K562 (cell line): ENCODE measurements around the gene ZNF219. TPM values are rescaled to one million over a fixed set of nuclear protein-coding genes. Genes with fewer than 3 reads are reported as not detected.

ENCODE experiments used
- BHLHE40 ChIP-seq: IDR thresholded peaks from 2 replicates; pipeline ENCODE4 v1.6.1; 2011; ENCODE audit warnings: low read length, improper control_type of control experiment
- BRD9 ChIP-seq: fragments of 450-650 bp; IDR thresholded peaks from 2 replicates; pipeline ENCODE4 v1.6.1; 2018; ENCODE audit warnings: low read depth; ENCODE audit not compliant: partially characterized antibody
- CBFA2T3 ChIP-seq: fragments of 450-650 bp; IDR thresholded peaks from 2 replicates; pipeline ENCODE4 v1.6.1; 2017
- CCAR2 ChIP-seq: fragments of 200-400 bp; formaldehyde crosslinking; IDR thresholded peaks from 2 replicates; pipeline ENCODE4 v1.6.1; 2017; ENCODE audit warnings: mild to moderate bottlenecking, low read depth, low read length
- ETS2 ChIP-seq: IDR thresholded peaks from 2 replicates; pipeline ENCODE4 v1.6.1; 2016; ENCODE audit warnings: borderline replicate concordance, missing genetic modification characterization, mild to moderate bottlenecking, moderate library complexity, missing compliant biosample characterization; ENCODE audit not compliant: poor library complexity, severe bottlenecking
- FOXJ2 ChIP-seq: fragments of 200-800 bp; sonication (Bioruptor generic); IDR thresholded peaks from 2 replicates; pipeline ENCODE4 v1.6.1; 2016; ENCODE audit warnings: missing genetic modification characterization, missing compliant biosample characterization
- GATAD2B ChIP-seq: fragments of 450-650 bp; IDR thresholded peaks from 2 replicates; pipeline ENCODE4 v1.6.1; 2017; ENCODE audit warnings: mild to moderate bottlenecking, borderline replicate concordance
- HDGF ChIP-seq: fragments of 450-650 bp; IDR thresholded peaks from 2 replicates; pipeline ENCODE4 v1.6.1; 2016
- NR2C1 ChIP-seq, 2 experiments: fragments of 450-650 bp; IDR thresholded peaks; 2 replicates each; pipeline ENCODE4 v1.6.1; 2017; ENCODE audit warnings: mild to moderate bottlenecking in 2 of 2, antibody characterized with exemption in 1 of 2, inconsistent platforms in 1 of 2, missing compliant biosample characterization in 1 of 2, missing genetic modification characterization in 1 of 2
- PPARD ChIP-seq: fragments of 250-450 bp; sonication (Bioruptor Pico); IDR thresholded peaks from 2 replicates; pipeline ENCODE4 v1.8.0; 2022; ENCODE audit warnings: inconsistent platforms, mild to moderate bottlenecking, moderate library complexity
- PTTG1 ChIP-seq: fragments of 450-650 bp; IDR thresholded peaks from 2 replicates; pipeline ENCODE4 v1.6.1; 2016; ENCODE audit warnings: low read depth, mild to moderate bottlenecking, missing genetic modification characterization, missing compliant biosample characterization
- SIX5 ChIP-seq, 2 experiments: IDR thresholded peaks; 2 replicates each; pipeline ENCODE4 v1.6.1; 2011; ENCODE audit warnings: low read length in 2 of 2, borderline replicate concordance in 1 of 2, low read depth in 1 of 2, mild to moderate bottlenecking in 1 of 2, moderate library complexity in 1 of 2; ENCODE audit not compliant: insufficient read depth in 1 of 2
- SMARCB1 ChIP-seq: IDR thresholded peaks from 2 replicates; pipeline ENCODE4 v1.6.1; 2011; ENCODE audit warnings: improper control_type of control experiment, low read depth; ENCODE audit not compliant: insufficient read length
- SP2 ChIP-seq: IDR thresholded peaks from 2 replicates; pipeline ENCODE4 v1.6.1; 2011; ENCODE audit warnings: mild to moderate bottlenecking, low read depth, low read length, moderate library complexity; ENCODE audit not compliant: poor library complexity, severe bottlenecking; ENCODE audit errors: extremely low read depth
- TEAD2 ChIP-seq: fragments of 450-650 bp; IDR thresholded peaks from 2 replicates; pipeline ENCODE4 v1.6.1; 2016; ENCODE audit warnings: missing genetic modification characterization, control low read depth, missing compliant biosample characterization
- ZBTB12 ChIP-seq: fragments of 250-450 bp; sonication (Bioruptor Pico); IDR thresholded peaks from 2 replicates; pipeline ENCODE4 v1.4.0; 2020
- ZNF324 ChIP-seq: fragments of 250-450 bp; sonication (Bioruptor Pico); IDR thresholded peaks from 2 replicates; pipeline ENCODE4 v1.4.0; 2020; ENCODE audit warnings: mild to moderate bottlenecking
- ZNF75A ChIP-seq: fragments of 450-650 bp; formaldehyde crosslinking; IDR thresholded peaks from 2 replicates; pipeline ENCODE4 v1.4.0; 2020; ENCODE audit warnings: mild to moderate bottlenecking
- polyA plus RNA-seq, 8 experiments: library from polyadenylated mRNA; depleted of rRNA in 4 of 8; stranded (reverse) in 5 of 8; unstranded in 3 of 8; fragments of >200 nt; fragmentation: Nextera tagmentation in 2 of 8; fragmentation: Illumina TruSeq in 1 of 8; extraction: Ambion mirVana in 2 of 8; extraction: Trizol in 1 of 8; gene quantifications; 2 replicates each; pipeline versions ENCODE4 v1.2.1 to v1.2.3, GENCODE V29; 2011 to 2014; ENCODE audit warnings: inconsistent platforms in 1 of 8, missing spikeins in 1 of 8
- total RNA-seq, 7 experiments: library from RNA; depleted of rRNA in 6 of 7; stranded (reverse); fragments of >200 nt in 6 of 7; fragmentation: Illumina TruSeq in 2 of 7; extraction: Trizol in 2 of 7; gene quantifications; 2 replicates each; pipeline versions ENCODE4 v1.2.1 to v1.2.3, GENCODE V29; 2011 to 2021; ENCODE audit warnings: low replicate concordance in 1 of 7
- TF ChIP-seq, protein P1 (sequence below): fragments of 450-650 bp; IDR thresholded peaks from 2 replicates; pipeline ENCODE4 v1.7.0; 2016; ENCODE audit warnings: borderline replicate concordance
- TF ChIP-seq, protein P2 (sequence below): fragments of 450-650 bp; formaldehyde crosslinking; IDR thresholded peaks from 2 replicates; pipeline ENCODE4 v1.4.0; 2022; ENCODE audit warnings: missing genetic modification characterization
- TF ChIP-seq, protein P3 (sequence below): IDR thresholded peaks from 2 replicates; pipeline ENCODE4 v1.6.1; 2014; ENCODE audit warnings: antibody characterized with exemption
- TF ChIP-seq, protein P4 (sequence below), 2 experiments: fragments of 450-650 bp; IDR thresholded peaks; 2 replicates each; pipeline ENCODE4 v1.6.1; 2016
- TF ChIP-seq, protein P5 (sequence below): sonication (generic); formaldehyde crosslinking; IDR thresholded peaks from 2 replicates; pipeline ENCODE4 v1.9.0; 2022; ENCODE audit warnings: mild to moderate bottlenecking, missing genetic modification reagents

ZNF219 gene
- total and polyA plus RNA-seq, 9 of the 15 experiments (the other 6 are each of a cell fraction or from before 2014, with no cell fraction given) = 0.29 to 10.6 (median 2.8) TPM

GRCh38 chr14:21103411-21103709, 4.9 kb upstream of the ZNF219 start (continued):
- peak; percentile 45; the same call in 1 of the 2 replicates for TF ChIP-seq HDGF
- no peak for TF ChIP-seq BRD9
- no peak for TF ChIP-seq CBFA2T3
- TF ChIP-seq, protein P1, sequence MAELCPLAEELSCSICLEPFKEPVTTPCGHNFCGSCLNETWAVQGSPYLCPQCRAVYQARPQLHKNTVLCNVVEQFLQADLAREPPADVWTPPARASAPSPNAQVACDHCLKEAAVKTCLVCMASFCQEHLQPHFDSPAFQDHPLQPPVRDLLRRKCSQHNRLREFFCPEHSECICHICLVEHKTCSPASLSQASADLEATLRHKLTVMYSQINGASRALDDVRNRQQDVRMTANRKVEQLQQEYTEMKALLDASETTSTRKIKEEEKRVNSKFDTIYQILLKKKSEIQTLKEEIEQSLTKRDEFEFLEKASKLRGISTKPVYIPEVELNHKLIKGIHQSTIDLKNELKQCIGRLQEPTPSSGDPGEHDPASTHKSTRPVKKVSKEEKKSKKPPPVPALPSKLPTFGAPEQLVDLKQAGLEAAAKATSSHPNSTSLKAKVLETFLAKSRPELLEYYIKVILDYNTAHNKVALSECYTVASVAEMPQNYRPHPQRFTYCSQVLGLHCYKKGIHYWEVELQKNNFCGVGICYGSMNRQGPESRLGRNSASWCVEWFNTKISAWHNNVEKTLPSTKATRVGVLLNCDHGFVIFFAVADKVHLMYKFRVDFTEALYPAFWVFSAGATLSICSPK = no peak
- TF ChIP-seq, protein P2, sequence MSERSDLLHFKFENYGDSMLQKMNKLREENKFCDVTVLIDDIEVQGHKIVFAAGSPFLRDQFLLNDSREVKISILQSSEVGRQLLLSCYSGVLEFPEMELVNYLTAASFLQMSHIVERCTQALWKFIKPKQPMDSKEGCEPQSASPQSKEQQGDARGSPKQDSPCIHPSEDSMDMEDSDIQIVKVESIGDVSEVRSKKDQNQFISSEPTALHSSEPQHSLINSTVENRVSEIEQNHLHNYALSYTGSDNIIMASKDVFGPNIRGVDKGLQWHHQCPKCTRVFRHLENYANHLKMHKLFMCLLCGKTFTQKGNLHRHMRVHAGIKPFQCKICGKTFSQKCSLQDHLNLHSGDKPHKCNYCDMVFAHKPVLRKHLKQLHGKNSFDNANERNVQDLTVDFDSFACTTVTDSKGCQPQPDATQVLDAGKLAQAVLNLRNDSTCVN (CRISPR knock-in tag) = 0 out of 2 replicates have a peak, but pooled peaks have one; percentile 13
- no peak for TF ChIP-seq PPARD (CRISPR knock-in tag)
- no peak for TF ChIP-seq CCAR2
- TF ChIP-seq, protein P3, sequence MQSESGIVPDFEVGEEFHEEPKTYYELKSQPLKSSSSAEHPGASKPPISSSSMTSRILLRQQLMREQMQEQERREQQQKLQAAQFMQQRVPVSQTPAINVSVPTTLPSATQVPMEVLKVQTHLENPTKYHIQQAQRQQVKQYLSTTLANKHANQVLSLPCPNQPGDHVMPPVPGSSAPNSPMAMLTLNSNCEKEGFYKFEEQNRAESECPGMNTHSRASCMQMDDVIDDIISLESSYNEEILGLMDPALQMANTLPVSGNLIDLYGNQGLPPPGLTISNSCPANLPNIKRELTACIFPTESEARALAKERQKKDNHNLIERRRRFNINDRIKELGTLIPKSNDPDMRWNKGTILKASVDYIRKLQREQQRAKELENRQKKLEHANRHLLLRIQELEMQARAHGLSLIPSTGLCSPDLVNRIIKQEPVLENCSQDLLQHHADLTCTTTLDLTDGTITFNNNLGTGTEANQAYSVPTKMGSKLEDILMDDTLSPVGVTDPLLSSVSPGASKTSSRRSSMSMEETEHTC = peak; percentile 70
- TF ChIP-seq, protein P4, sequence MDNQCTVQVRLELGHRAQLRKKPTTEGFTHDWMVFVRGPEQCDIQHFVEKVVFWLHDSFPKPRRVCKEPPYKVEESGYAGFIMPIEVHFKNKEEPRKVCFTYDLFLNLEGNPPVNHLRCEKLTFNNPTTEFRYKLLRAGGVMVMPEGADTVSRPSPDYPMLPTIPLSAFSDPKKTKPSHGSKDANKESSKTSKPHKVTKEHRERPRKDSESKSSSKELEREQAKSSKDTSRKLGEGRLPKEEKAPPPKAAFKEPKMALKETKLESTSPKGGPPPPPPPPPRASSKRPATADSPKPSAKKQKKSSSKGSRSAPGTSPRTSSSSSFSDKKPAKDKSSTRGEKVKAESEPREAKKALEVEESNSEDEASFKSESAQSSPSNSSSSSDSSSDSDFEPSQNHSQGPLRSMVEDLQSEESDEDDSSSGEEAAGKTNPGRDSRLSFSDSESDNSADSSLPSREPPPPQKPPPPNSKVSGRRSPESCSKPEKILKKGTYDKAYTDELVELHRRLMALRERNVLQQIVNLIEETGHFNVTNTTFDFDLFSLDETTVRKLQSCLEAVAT (IDR thresholded peaks at IDR 0.05) = no peak
- no peak for TF ChIP-seq ZNF324 (CRISPR knock-in tag)
- TF ChIP-seq TEAD2 = no peak
- TF ChIP-seq ETS2 (tag) = no peak
- TF ChIP-seq PTTG1 (tag) = no peak
- no peak for TF ChIP-seq ZNF75A (CRISPR knock-in tag)
- no peak for TF ChIP-seq NR2C1 (IDR thresholded peaks at IDR 0.05)
- peak; percentile 88 for TF ChIP-seq NR2C1 (tag; IDR thresholded peaks at IDR 0.05)
- no peak; the same call in none of the 2 replicates for TF ChIP-seq BHLHE40
- no peak for TF ChIP-seq SMARCB1
- TF ChIP-seq SP2 = no peak
- TF ChIP-seq, protein P5, sequence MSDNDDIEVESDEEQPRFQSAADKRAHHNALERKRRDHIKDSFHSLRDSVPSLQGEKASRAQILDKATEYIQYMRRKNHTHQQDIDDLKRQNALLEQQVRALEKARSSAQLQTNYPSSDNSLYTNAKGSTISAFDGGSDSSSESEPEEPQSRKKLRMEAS = no peak
- TF ChIP-seq GATAD2B = no peak
- no peak for TF ChIP-seq ZBTB12 (CRISPR knock-in tag)
- peak in 1 of 2 experiments; percentile 83 for TF ChIP-seq SIX5 (IDR thresholded peaks at IDR 0.05; ENCODE audit: borderline replicate concordance in 1 of 2, insufficient read depth in 1 of 2, low read depth in 1 of 2, low read length in 2 of 2)
- no peak for TF ChIP-seq FOXJ2 (tag)
